Measurements from ENCODE around the gene SRD5A2.
A peak's percentile ranks its signal among the peaks of the same experiment; 100 is the strongest.

Gene SRD5A2

GRCh38 chr2:31580321-31581117 lies at the start of gene SRD5A2:
SRD5A2 (minus strand) TSS chr2:31580938; CDS start chr2:31580900, 38 bp downstream.
- DNase-seq: no peak

GRCh38 chr2:31606509-31606908 lies 25.8 kb upstream of the SRD5A2 start:
- DNase-seq: no peak

- no peak for DNase-seq
These were observed 18.0 kb upstream of the SRD5A2 start for GRCh38 chr2:31598694-31599093.

GRCh38 chr2:31586230-31586629 lies 5.5 kb upstream of the SRD5A2 start:
- DNase-seq: no peak

- DNase-seq: no peak
These were observed 522 bp upstream of the SRD5A2 start for GRCh38 chr2:31581124-31581795.

- no peak for DNase-seq
These were observed 780 bp downstream of the SRD5A2 start for GRCh38 chr2:31579996-31580320.

- DNase-seq: no peak
These were observed 2.4 kb downstream of the SRD5A2 start for GRCh38 chr2:31578316-31578715.

- DNase-seq: no peak
These were observed 3.6 kb downstream of the SRD5A2 start for GRCh38 chr2:31577143-31577542.

GRCh38 chr2:31568585-31569201 lies 12.0 kb downstream of the SRD5A2 start:
- DNase-seq: no peak

- no peak for DNase-seq
These were observed 13.1 kb downstream of the SRD5A2 start for GRCh38 chr2:31567679-31568078.

- DNase-seq: no peak
These were observed 17.4 kb downstream of the SRD5A2 start for GRCh38 chr2:31563273-31563839.

- no peak for DNase-seq
These were observed 18.9 kb downstream of the SRD5A2 start for GRCh38 chr2:31561823-31562222.

- DNase-seq: no peak
These were observed 22.1 kb downstream of the SRD5A2 start for GRCh38 chr2:31558401-31559295.

GRCh38 chr2:31556940-31557339 lies 23.8 kb downstream of the SRD5A2 start:
- no peak for DNase-seq

- DNase-seq: no peak
These were observed 24.6 kb downstream of the SRD5A2 start for GRCh38 chr2:31555967-31556706.

- no peak for DNase-seq
These were observed 27.4 kb downstream of the SRD5A2 start for GRCh38 chr2:31553362-31553761.

- no peak for DNase-seq
These were observed 33.3 kb downstream of the SRD5A2 start for GRCh38 chr2:31547485-31547884.

- DNase-seq: no peak
These were observed 38.9 kb downstream of the SRD5A2 start for GRCh38 chr2:31541853-31542252.

- DNase-seq: no peak
These were observed 41.2 kb downstream of the SRD5A2 start for GRCh38 chr2:31539505-31539904.

- no peak for DNase-seq
These were observed 45.0 kb downstream of the SRD5A2 start for GRCh38 chr2:31535768-31536167.

- peak in 1 of 2 experiments; percentile 11 for DNase-seq
These were observed 46.1 kb downstream of the SRD5A2 start for GRCh38 chr2:31534636-31535035.

- DNase-seq: no peak
These were observed 47.7 kb downstream of the SRD5A2 start for GRCh38 chr2:31533036-31533435.

Data from Kasumi-1 (cell line).